Gastroesophageal sphincter (tissue), 4 donors: ENCODE results near the gene CDK12. TPM values are rescaled to one million over a fixed set of nuclear protein-coding genes. Genes with fewer than 3 reads are reported as not detected.

ENCODE experiments used
- ATAC-seq: fragments of 150-250 bp; one replicate; pipeline ENCODE4 v1.9.1; 2016; ENCODE audit warnings: mild to moderate bottlenecking, moderate library complexity
- H3K27ac ChIP-seq, 4 donors: fragments of 200-600 bp; sonication (generic) in 3 of 4; 1 replicate in 3 of 4; 2 replicates in 1 of 4; pipeline ENCODE4 v1.5.1; 2016 to 2019
- H3K27me3 ChIP-seq: fragments of 200-600 bp; sonication (generic); one replicate; pipeline ENCODE4 v1.5.1; 2019
- H3K36me3 ChIP-seq, 2 donors: fragments of 200-600 bp; sonication (generic); one replicate each; pipeline ENCODE4 v1.5.1; 2019; ENCODE audit warnings: control low read depth in 1 of 2
- H3K4me1 ChIP-seq, 3 donors: fragments of 200-600 bp; sonication (generic); 1 replicate in 2 of 3; 2 replicates in 1 of 3; pipeline ENCODE4 v1.5.1; 2016 to 2019; ENCODE audit warnings: control low read depth in 2 of 3
- H3K4me3 ChIP-seq, 2 donors: fragments of 200-600 bp; sonication (generic); one replicate each; pipeline ENCODE4 v1.5.1; 2019; ENCODE audit warnings: mild to moderate bottlenecking in 1 of 2, moderate library complexity in 1 of 2
- H3K9me3 ChIP-seq, 3 donors: fragments of 200-600 bp; sonication (generic); one replicate each; pipeline ENCODE4 v1.5.1; 2017 to 2019; ENCODE audit warnings: control low read depth in 2 of 3
- CTCF ChIP-seq, 4 experiments: fragments of 200-600 bp in 2 of 4; fragments of 450-650 bp in 2 of 4; sonication (generic) in 1 of 4; IDR thresholded peaks; one replicate each; pipeline ENCODE4 v1.5.1; 2017 to 2019; ENCODE audit warnings: antibody characterized with exemption in 4 of 4, mild to moderate bottlenecking in 2 of 4, moderate library complexity in 2 of 4
- EP300 ChIP-seq: sonication (generic); formaldehyde crosslinking; IDR thresholded peaks from one replicate; pipeline ENCODE4 v1.6.1; 2017; ENCODE audit warnings: antibody characterized with exemption, mild to moderate bottlenecking
- POLR2A ChIP-seq, 2 donors: fragments of 450-650 bp; IDR thresholded peaks; one replicate each; pipeline ENCODE4 v1.6.1; 2017; ENCODE audit warnings: antibody characterized with exemption in 2 of 2, mild to moderate bottlenecking in 2 of 2, moderate library complexity in 1 of 2
- POLR2AphosphoS5 ChIP-seq: sonication (generic); formaldehyde crosslinking; IDR thresholded peaks from one replicate; pipeline ENCODE4 v1.6.1; 2017; ENCODE audit warnings: antibody characterized with exemption
- WGBS, 2 donors: methylation state at CpG; one replicate each; pipeline ENCODE4 v1.1.5; 2018; ENCODE audit warnings: low coverage in 1 of 2; 5-methylcytosine and 5-hydroxymethylcytosine counted together
- total RNA-seq, 4 donors: library from RNA; depleted of rRNA; stranded (reverse); fragments of >200 nt; gene quantifications; one replicate each; pipeline ENCODE4 v1.1.0, GENCODE V29; 2016

The CDK12 gene
- total RNA-seq, 4 donors from 2014 or later, result 29.9 to 47.3 (median 38.2) TPM

GRCh38 chr17:39548494-39549225, 87.4 kb downstream of the CDK12 start:
- peak overlapping the region in 1 of 4 donors; percentile 4 for H3K27ac ChIP-seq
- 40 to 49% methylated on average over 4 of the region's 7 CpGs for WGBS, 2 donors
- peaks cover 0 to 96% of the 10 kb centered on the region in 2 donors for H3K36me3 ChIP-seq
- TF ChIP-seq EP300 (no peak), CTCF (IDR thresholded peaks at IDR 0.05) (no peak), POLR2AphosphoS5 (no peak), POLR2A (IDR thresholded peaks at IDR 0.05) (no peak)
- peak; percentile 70 for ATAC-seq
- no peak overlapping the region for H3K4me3 ChIP-seq
- H3K27me3 ChIP-seq, result no peaks in the 10 kb centered on the region
- H3K9me3 ChIP-seq, result no peaks in the 10 kb centered on the region
- peaks cover 0 to 21% (median 10%) of the 10 kb centered on the region in 3 donors for H3K4me1 ChIP-seq

DNA sequence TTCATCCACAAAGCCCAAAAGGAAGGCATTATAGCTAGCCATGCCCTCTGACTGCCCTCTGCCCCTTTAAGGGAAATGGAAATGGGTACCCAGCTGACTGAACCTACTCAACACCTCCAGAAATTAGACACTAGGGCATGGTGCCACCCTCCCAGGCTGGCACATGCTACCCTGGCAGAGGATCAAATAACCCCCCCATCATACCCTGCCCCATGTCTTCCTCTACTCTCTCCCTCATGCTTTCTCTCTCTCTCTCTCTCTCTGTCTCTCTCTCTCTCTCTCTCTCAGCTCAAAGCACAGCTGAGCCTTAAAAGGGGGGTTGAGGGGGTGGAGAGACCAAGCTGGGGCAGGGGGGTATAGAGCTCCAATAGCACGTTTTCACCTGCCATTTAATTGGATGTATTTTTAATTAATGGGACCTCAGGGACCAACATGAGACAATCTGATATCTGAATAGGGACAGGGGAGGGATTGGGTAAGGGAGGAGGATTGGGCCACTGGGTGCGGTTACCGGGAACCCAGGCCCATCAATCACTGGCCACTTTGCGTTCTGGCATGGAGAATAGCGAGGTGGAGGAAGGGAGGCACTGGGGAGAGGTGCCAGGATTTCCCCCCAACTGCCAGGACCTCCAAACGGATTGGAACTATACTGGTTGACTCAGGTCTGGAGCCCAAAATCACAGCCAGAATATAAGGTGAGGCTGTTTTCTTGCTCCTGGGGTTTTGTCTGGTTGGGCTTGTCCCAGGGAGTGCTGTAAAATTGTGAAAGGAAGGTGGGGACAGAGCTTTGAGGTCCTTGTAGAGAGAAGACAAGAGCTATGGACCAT, 88.7 kb downstream of the CDK12 start:
- ATAC-seq, result no peak
- WGBS, 2 donors, result 62 to 71% methylated on average over 4 to 5 of the region's 6 CpGs

DNA sequence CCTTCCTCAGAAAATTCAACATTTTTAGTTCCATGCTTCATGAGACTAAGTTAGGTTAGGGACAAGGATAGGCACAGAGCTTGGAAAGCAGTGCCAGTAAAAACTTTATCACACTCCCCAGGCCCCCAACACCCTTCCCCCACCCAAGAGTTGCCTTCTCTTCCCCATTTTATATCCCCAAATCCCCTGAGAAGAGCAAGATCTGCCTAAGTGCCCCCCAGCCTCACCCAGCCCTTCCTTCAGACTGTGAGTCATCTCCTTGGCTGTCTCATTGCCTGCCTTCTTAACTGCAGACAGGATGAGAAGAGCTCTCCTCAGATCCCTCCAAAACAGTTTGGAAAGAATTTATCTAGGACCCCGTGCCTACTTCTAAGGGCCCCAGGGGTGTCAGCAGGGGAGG, 90.6 kb downstream of the CDK12 start:
- Histone ChIP-seq H3K9me3 (no peaks in the 10 kb centered on the region), H3K4me3 (no peak overlapping the region), H3K4me1 (peaks cover 0 to 21% (median 10%) of the 10 kb centered on the region in 3 donors), H3K36me3 (peaks cover 0 to 97% of the 10 kb centered on the region in 2 donors), H3K27me3 (no peaks in the 10 kb centered on the region), H3K27ac (no peak overlapping the region)
- no CpG with 5 or more reads among the region's 1 CpG for WGBS, 2 donors
- no peak for ATAC-seq
- TF ChIP-seq EP300 (no peak), POLR2AphosphoS5 (no peak)

More for the DNA sequence above, 88.7 kb downstream of the CDK12 start:
- Histone ChIP-seq H3K9me3 (no peaks in the 10 kb centered on the region), H3K27ac (no peak overlapping the region), H3K27me3 (no peaks in the 10 kb centered on the region), H3K4me1 (peaks cover 0 to 21% (median 10%) of the 10 kb centered on the region in 3 donors), H3K36me3 (peaks cover 0 to 99% of the 10 kb centered on the region in 2 donors), H3K4me3 (no peak overlapping the region)
- TF ChIP-seq CTCF (IDR thresholded peaks at IDR 0.05) (no peak), POLR2A (IDR thresholded peaks at IDR 0.05) (no peak), EP300 (no peak)

DNA sequence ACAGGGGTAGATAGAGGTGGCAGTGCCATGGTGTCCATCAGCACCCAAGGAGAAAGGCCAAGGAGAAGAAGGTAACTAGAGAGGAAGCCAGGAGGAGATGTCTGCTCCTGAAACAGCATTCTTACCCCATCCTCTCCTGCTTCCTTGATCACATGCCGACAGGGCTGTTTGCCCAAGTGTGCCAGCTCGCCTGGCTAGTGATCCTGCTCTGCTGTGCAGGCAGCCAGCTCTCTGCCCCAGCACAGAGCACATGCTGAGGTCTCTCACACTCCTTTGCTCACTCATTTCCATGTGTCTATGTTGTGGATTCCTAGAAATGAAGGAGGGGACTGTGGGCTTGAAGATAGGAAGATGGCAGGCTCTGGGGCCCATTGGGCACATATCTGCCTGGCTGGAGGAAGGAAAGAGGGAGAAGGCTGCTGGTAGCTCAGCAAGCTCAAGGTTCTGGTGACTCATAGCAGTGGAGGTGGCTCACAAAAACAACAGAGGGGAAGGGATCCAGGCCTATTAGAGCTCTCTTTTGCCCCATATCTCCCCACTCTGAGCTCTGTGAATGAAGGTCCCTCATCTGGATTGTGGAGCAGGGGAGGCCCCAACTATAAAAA, 92.2 kb downstream of the CDK12 start:
- peaks cover 0 to 97% of the 10 kb centered on the region in 2 donors for H3K36me3 ChIP-seq
- H3K9me3 ChIP-seq, result no peaks in the 10 kb centered on the region
- no peak overlapping the region for H3K4me3 ChIP-seq
- TF ChIP-seq CTCF (IDR thresholded peaks at IDR 0.05), result no peak
- no peak for TF ChIP-seq POLR2A (IDR thresholded peaks at IDR 0.05)
- TF ChIP-seq EP300, result no peak
- no peak for TF ChIP-seq POLR2AphosphoS5
- H3K4me1 ChIP-seq, result peaks cover 0 to 11% (median 5%) of the 10 kb centered on the region in 3 donors
- H3K27me3 ChIP-seq, result no peaks in the 10 kb centered on the region
- H3K27ac ChIP-seq, result no peak overlapping the region
- 60% methylated on average over 1 of the region's 2 CpGs; no CpG with 5 or more reads in 1 of the 2 donors for WGBS, 2 donors
- ATAC-seq, result no peak

- TF ChIP-seq EP300 (no peak), CTCF (IDR thresholded peaks at IDR 0.05) (no peak), POLR2AphosphoS5 (no peak), POLR2A (IDR thresholded peaks at IDR 0.05) (no peak)
- Histone ChIP-seq H3K36me3 (peaks cover 0 to 97% of the 10 kb centered on the region in 2 donors), H3K4me1 (no peaks in the 10 kb centered on the region), H3K27me3 (no peaks in the 10 kb centered on the region), H3K27ac (no peak overlapping the region), H3K4me3 (no peak overlapping the region), H3K9me3 (no peaks in the 10 kb centered on the region)
- no peak for ATAC-seq
- no CpG with 5 or more reads among the region's 2 CpGs for WGBS, 2 donors
Observed at GRCh38 chr17:39555368-39555767, 94.1 kb downstream of the CDK12 start.
